Measurements from ENCODE around the gene CDK5RAP1.
"Not testable (repeated sequence)": the region's sequence is repeated elsewhere in the genome, so short reads cannot be mapped to it uniquely, and the experiment has no call there.

The CDK5RAP1 gene

DNA sequence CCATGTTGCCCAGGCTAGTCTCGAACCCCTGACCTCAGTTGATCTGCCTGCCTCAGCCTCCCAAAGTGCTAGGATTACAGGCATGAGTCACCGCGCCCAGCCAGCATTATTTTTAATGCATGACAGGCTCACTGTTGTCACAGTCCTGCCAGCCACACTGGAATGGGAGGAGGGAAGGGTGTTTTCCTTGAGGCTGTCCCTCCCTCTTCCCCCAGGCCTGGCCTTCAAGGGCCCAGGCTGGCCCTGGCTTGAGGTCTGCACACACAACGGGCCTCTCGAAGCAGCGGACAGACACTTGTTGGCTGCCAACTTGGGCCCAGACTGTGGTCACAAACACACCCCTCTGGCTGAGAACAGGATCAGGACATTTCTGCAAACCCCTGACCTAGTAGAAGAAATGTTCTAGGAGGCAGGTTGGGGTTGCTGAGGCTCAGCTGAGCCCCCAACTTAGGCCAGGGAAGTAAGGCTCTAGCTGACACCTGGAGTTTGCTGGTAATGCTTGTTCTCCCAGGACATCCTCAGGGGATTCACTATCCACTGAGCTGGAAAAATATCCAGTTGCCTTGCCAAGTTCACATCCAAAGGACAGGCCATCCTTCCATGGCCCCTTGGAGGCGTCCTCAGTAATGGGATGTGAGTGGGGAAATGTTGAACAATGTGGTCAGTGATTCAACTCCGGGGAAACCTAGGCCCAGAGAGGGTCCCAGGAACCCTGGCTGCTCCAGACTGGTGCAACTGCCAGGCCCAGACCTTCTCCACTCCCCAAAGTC is 32.3 kb upstream of the CDK5RAP1 start (continued):
- TF ChIP-seq, protein P1, sequence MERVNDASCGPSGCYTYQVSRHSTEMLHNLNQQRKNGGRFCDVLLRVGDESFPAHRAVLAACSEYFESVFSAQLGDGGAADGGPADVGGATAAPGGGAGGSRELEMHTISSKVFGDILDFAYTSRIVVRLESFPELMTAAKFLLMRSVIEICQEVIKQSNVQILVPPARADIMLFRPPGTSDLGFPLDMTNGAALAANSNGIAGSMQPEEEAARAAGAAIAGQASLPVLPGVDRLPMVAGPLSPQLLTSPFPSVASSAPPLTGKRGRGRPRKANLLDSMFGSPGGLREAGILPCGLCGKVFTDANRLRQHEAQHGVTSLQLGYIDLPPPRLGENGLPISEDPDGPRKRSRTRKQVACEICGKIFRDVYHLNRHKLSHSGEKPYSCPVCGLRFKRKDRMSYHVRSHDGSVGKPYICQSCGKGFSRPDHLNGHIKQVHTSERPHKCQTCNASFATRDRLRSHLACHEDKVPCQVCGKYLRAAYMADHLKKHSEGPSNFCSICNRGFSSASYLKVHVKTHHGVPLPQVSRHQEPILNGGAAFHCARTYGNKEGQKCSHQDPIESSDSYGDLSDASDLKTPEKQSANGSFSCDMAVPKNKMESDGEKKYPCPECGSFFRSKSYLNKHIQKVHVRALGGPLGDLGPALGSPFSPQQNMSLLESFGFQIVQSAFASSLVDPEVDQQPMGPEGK (CRISPR knock-in tag; IDR thresholded peaks at IDR 0.05; ENCODE audit: borderline replicate concordance): no peak
- no peak for TF ChIP-seq ZNF70 (CRISPR knock-in tag; IDR thresholded peaks at IDR 0.05)
- no peak for TF ChIP-seq ZNF8 (CRISPR knock-in tag; IDR thresholded peaks at IDR 0.05)
- no peak for TF ChIP-seq ESRRG (CRISPR knock-in tag; IDR thresholded peaks at IDR 0.05)
- no peak for TF ChIP-seq CSDC2 (CRISPR knock-in tag; IDR thresholded peaks at IDR 0.05)
- no peak for TF ChIP-seq ZC3H10 (CRISPR knock-in tag; IDR thresholded peaks at IDR 0.05)
- no peak for TF ChIP-seq TOX (CRISPR knock-in tag; IDR thresholded peaks at IDR 0.05; ENCODE audit: borderline replicate concordance)
- TF ChIP-seq ZFP30 (CRISPR knock-in tag; IDR thresholded peaks at IDR 0.05): no peak
- TF ChIP-seq, protein P2, sequence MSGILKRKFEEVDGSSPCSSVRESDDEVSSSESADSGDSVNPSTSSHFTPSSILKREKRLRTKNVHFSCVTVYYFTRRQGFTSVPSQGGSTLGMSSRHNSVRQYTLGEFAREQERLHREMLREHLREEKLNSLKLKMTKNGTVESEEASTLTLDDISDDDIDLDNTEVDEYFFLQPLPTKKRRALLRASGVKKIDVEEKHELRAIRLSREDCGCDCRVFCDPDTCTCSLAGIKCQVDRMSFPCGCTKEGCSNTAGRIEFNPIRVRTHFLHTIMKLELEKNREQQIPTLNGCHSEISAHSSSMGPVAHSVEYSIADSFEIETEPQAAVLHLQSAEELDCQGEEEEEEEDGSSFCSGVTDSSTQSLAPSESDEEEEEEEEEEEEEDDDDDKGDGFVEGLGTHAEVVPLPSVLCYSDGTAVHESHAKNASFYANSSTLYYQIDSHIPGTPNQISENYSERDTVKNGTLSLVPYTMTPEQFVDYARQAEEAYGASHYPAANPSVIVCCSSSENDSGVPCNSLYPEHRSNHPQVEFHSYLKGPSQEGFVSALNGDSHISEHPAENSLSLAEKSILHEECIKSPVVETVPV (CRISPR knock-in tag; IDR thresholded peaks at IDR 0.05): no peak

DNA sequence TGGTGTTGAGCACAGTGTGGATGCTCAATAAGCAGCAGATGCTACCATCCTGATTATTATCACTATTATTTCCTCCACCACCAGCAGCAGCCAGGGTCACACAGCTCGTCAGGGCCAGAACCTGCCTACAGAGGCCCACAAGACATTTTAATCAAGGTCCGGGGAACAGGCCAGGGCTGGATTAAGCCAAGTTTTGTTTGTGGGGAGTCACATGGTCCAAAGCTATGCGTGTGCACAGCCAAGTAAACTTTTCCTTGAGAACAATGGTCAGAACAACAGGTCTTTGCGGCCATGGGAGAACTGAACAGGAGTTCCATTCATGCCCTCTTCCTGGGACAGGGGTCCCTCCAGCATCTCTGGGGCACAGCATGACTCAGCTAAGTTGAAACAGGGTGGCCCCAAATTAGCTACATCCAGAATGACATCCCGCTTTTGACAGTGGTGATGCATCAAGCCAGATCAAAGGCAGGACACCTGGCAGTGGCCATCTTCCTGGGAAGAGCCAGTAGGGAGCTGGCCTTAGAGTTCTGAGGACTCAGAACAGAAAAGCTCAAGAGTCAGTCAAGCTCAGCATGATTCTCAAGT is 30.6 kb upstream of the CDK5RAP1 start:
- no peak for TF ChIP-seq ZNF565 (CRISPR knock-in tag; conservative IDR thresholded peaks at IDR 0.05; ENCODE audit: low read depth)
- TF ChIP-seq ZNF70 (CRISPR knock-in tag; IDR thresholded peaks at IDR 0.05): no peak
- TF ChIP-seq CSDC2 (CRISPR knock-in tag; IDR thresholded peaks at IDR 0.05): no peak
- TF ChIP-seq ARNTL (CRISPR knock-in tag; IDR thresholded peaks at IDR 0.05; ENCODE audit: borderline replicate concordance, low read depth): no peak
- no peak for TF ChIP-seq GLIS3 (CRISPR knock-in tag; IDR thresholded peaks at IDR 0.05)
- TF ChIP-seq BACH2 (CRISPR knock-in tag; IDR thresholded peaks at IDR 0.05; ENCODE audit: borderline replicate concordance): no peak
- TF ChIP-seq, protein P3, sequence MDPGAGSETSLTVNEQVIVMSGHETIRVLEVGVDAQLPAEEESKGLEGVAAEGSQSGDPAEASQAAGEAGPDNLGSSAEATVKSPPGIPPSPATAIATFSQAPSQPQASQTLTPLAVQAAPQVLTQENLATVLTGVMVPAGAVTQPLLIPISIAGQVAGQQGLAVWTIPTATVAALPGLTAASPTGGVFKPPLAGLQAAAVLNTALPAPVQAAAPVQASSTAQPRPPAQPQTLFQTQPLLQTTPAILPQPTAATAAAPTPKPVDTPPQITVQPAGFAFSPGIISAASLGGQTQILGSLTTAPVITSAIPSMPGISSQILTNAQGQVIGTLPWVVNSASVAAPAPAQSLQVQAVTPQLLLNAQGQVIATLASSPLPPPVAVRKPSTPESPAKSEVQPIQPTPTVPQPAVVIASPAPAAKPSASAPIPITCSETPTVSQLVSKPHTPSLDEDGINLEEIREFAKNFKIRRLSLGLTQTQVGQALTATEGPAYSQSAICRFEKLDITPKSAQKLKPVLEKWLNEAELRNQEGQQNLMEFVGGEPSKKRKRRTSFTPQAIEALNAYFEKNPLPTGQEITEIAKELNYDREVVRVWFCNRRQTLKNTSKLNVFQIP (CRISPR knock-in tag; IDR thresholded peaks at IDR 0.05; ENCODE audit: borderline replicate concordance, low read depth): no peak
- no peak for TF ChIP-seq OSR1 (CRISPR knock-in tag; IDR thresholded peaks at IDR 0.05)
- TF ChIP-seq, protein P4, sequence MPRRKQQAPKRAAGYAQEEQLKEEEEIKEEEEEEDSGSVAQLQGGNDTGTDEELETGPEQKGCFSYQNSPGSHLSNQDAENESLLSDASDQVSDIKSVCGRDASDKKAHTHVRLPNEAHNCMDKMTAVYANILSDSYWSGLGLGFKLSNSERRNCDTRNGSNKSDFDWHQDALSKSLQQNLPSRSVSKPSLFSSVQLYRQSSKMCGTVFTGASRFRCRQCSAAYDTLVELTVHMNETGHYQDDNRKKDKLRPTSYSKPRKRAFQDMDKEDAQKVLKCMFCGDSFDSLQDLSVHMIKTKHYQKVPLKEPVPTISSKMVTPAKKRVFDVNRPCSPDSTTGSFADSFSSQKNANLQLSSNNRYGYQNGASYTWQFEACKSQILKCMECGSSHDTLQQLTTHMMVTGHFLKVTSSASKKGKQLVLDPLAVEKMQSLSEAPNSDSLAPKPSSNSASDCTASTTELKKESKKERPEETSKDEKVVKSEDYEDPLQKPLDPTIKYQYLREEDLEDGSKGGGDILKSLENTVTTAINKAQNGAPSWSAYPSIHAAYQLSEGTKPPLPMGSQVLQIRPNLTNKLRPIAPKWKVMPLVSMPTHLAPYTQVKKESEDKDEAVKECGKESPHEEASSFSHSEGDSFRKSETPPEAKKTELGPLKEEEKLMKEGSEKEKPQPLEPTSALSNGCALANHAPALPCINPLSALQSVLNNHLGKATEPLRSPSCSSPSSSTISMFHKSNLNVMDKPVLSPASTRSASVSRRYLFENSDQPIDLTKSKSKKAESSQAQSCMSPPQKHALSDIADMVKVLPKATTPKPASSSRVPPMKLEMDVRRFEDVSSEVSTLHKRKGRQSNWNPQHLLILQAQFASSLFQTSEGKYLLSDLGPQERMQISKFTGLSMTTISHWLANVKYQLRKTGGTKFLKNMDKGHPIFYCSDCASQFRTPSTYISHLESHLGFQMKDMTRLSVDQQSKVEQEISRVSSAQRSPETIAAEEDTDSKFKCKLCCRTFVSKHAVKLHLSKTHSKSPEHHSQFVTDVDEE (CRISPR knock-in tag; IDR thresholded peaks at IDR 0.05): no peak
- TF ChIP-seq, protein P2 (CRISPR knock-in tag; IDR thresholded peaks at IDR 0.05): no peak
- no peak for TF ChIP-seq ISL1 (CRISPR knock-in tag; IDR thresholded peaks at IDR 0.05)
- TF ChIP-seq TCF4 (CRISPR knock-in tag; IDR thresholded peaks at IDR 0.05; ENCODE audit: borderline replicate concordance): no peak
- TF ChIP-seq, protein P5, sequence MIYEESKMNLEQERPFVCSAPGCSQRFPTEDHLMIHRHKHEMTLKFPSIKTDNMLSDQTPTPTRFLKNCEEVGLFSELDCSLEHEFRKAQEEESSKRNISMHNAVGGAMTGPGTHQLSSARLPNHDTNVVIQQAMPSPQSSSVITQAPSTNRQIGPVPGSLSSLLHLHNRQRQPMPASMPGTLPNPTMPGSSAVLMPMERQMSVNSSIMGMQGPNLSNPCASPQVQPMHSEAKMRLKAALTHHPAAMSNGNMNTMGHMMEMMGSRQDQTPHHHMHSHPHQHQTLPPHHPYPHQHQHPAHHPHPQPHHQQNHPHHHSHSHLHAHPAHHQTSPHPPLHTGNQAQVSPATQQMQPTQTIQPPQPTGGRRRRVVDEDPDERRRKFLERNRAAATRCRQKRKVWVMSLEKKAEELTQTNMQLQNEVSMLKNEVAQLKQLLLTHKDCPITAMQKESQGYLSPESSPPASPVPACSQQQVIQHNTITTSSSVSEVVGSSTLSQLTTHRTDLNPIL (CRISPR knock-in tag; IDR thresholded peaks at IDR 0.05; ENCODE audit: low read depth): no peak
- no peak for TF ChIP-seq ZC3H10 (CRISPR knock-in tag; IDR thresholded peaks at IDR 0.05)
- no peak for TF ChIP-seq ZFP3 (CRISPR knock-in tag; IDR thresholded peaks at IDR 0.05)
- TF ChIP-seq SNAI2 (CRISPR knock-in tag; IDR thresholded peaks at IDR 0.05): no peak
- no peak for TF ChIP-seq TOX (CRISPR knock-in tag; IDR thresholded peaks at IDR 0.05; ENCODE audit: borderline replicate concordance)
- ATAC-seq: no peak

DNA sequence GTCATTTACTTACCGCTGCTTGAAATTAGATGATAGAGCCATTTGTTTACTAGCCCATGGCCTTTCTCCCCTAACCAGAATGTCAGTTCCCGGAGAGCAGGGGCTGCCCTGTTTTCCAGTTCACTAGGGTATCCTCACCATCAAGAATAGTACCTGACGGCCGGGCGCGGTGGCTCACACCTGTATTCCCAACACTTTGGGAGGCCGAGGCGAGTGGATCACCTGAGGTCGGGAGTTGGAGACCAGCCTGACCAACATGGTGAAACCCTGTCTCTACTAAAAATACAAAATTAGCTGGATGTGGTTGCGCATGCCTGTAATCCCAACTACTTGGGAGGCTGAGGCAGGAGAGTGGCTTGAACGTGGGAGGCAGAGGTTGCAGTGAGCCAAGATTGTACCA is 22.6 kb upstream of the CDK5RAP1 start:
- not testable (repeated sequence) for ATAC-seq
